WTC11 (cell line): Measurements from ENCODE around the gene CNFN. TPM values are rescaled to one million over a fixed set of nuclear protein-coding genes. Genes with fewer than 3 reads are reported as not detected.

Source experiments
- ATAC-seq: fragments of 200-7000 bp; cut with Tn5 transposase; 2 replicates; pipeline ENCODE4 v1.10.0; 2021; ENCODE audit warnings: mild to moderate bottlenecking, moderate library complexity
- CTCF ChIA-PET: fragments of 300-600 bp; sonication (Branson Sonifier 250); formaldehyde crosslinking; loops from one replicate; lab custom pipeline; 2021; ENCODE audit warnings: antibody characterized with exemption; lab: Charles Lee
- POLR2A ChIA-PET: fragments of 350-600 bp; sonication (Branson Sonifier 250); formaldehyde crosslinking; loops from one replicate; lab custom pipeline; 2021; ENCODE audit warnings: antibody characterized with exemption; lab: Charles Lee
- DNase-seq: peaks from one replicate; pipeline ENCODE4 v3.0.0; 2021; ENCODE audit warnings: low spot score
- H3K27ac Mint-ChIP-seq: 2 replicates; pipeline ENCODE4 v1.8.0; 2021; ENCODE audit warnings: mixed read lengths
- H3K27me3 Mint-ChIP-seq: 2 replicates; pipeline ENCODE4 v1.8.0; 2021; ENCODE audit warnings: low read depth, mild to moderate bottlenecking, moderate library complexity, mixed read lengths
- H3K36me3 Mint-ChIP-seq: 2 replicates; pipeline ENCODE4 v1.8.0; 2021; ENCODE audit warnings: mixed read lengths
- H3K4me1 Mint-ChIP-seq: 2 replicates; pipeline ENCODE4 v1.8.0; 2022; ENCODE audit warnings: mixed read lengths
- H3K4me3 Mint-ChIP-seq: 2 replicates; pipeline ENCODE4 v1.8.0; 2021; ENCODE audit warnings: mild to moderate bottlenecking, moderate library complexity, mixed read lengths
- H3K9me3 Mint-ChIP-seq: 2 replicates; pipeline ENCODE4 v1.8.0; 2021; ENCODE audit warnings: mixed read lengths
- ATF1 ChIP-seq: sonication (generic); formaldehyde crosslinking; IDR thresholded peaks from 2 replicates; pipeline ENCODE4 v1.8.1; 2023; ENCODE audit warnings: mild to moderate bottlenecking, moderate library complexity, missing genetic modification reagents
- CREB1 ChIP-seq: sonication (generic); formaldehyde crosslinking; IDR thresholded peaks from 2 replicates; pipeline ENCODE4 v1.8.0; 2023; ENCODE audit warnings: mild to moderate bottlenecking, missing genetic modification reagents
- ESRRA ChIP-seq: sonication (generic); formaldehyde crosslinking; IDR thresholded peaks from 2 replicates; pipeline ENCODE4 v1.8.1; 2022; ENCODE audit warnings: mild to moderate bottlenecking, missing genetic modification reagents, borderline replicate concordance
- GABPB1 ChIP-seq: sonication (generic); formaldehyde crosslinking; IDR thresholded peaks from 2 replicates; pipeline ENCODE4 v1.8.1; 2023; ENCODE audit warnings: mild to moderate bottlenecking, missing genetic modification reagents
- JUN ChIP-seq: sonication (generic); formaldehyde crosslinking; IDR thresholded peaks from 2 replicates; pipeline ENCODE4 v1.8.0; 2023; ENCODE audit warnings: mild to moderate bottlenecking, missing genetic modification reagents
- NFATC4 ChIP-seq: fragments of 250-450 bp; sonication (Bioruptor Pico); IDR thresholded peaks from 2 replicates; pipeline ENCODE4 v1.9.0; 2021; ENCODE audit warnings: mild to moderate bottlenecking
- ZNF121 ChIP-seq: sonication (generic); formaldehyde crosslinking; IDR thresholded peaks from 2 replicates; pipeline ENCODE4 v1.8.0; 2023; ENCODE audit warnings: missing genetic modification reagents
- ZNF423 ChIP-seq: fragments of 250-450 bp; sonication (Bioruptor Pico); IDR thresholded peaks from 2 replicates; pipeline ENCODE4 v2.1.2; 2022; ENCODE audit warnings: mild to moderate bottlenecking, moderate library complexity
- total RNA-seq: library from RNA; stranded (reverse); gene quantifications from 3 replicates; pipeline ENCODE4 v1.2.3, GENCODE V29; 2021
- TF ChIP-seq, protein P1 (sequence below): sonication (generic); formaldehyde crosslinking; IDR thresholded peaks from 2 replicates; pipeline ENCODE4 v1.8.1; 2023; ENCODE audit warnings: mild to moderate bottlenecking, missing genetic modification reagents
- TF ChIP-seq, protein P2 (sequence below): sonication (generic); formaldehyde crosslinking; IDR thresholded peaks from 2 replicates; pipeline ENCODE4 v1.8.1; 2023; ENCODE audit warnings: mild to moderate bottlenecking, moderate library complexity, missing genetic modification reagents
- TF ChIP-seq, protein P3 (sequence below): sonication (generic); formaldehyde crosslinking; IDR thresholded peaks from 2 replicates; pipeline ENCODE4 v1.8.0; 2022; ENCODE audit warnings: mild to moderate bottlenecking, missing genetic modification reagents
- TF ChIP-seq, protein P4 (sequence below): sonication (generic); formaldehyde crosslinking; IDR thresholded peaks from 2 replicates; pipeline ENCODE4 v1.8.0; 2023; ENCODE audit warnings: missing genetic modification reagents, mild to moderate bottlenecking, borderline replicate concordance
- TF ChIP-seq, protein P5 (sequence below): fragments of 250-450 bp; sonication (Bioruptor Pico); IDR thresholded peaks from 2 replicates; pipeline ENCODE4 v1.9.0; 2021; ENCODE audit warnings: mild to moderate bottlenecking
- TF ChIP-seq, protein P6 (sequence below): sonication (generic); formaldehyde crosslinking; IDR thresholded peaks from 2 replicates; pipeline ENCODE4 v1.8.1; 2023; ENCODE audit warnings: mild to moderate bottlenecking, missing genetic modification reagents, moderate library complexity
- TF ChIP-seq, protein P7 (sequence below): sonication (generic); formaldehyde crosslinking; IDR thresholded peaks from 2 replicates; pipeline ENCODE4 v1.8.0; 2022; ENCODE audit warnings: mild to moderate bottlenecking, missing genetic modification reagents
- TF ChIP-seq, protein P8 (sequence below): sonication (generic); formaldehyde crosslinking; IDR thresholded peaks from 2 replicates; pipeline ENCODE4 v1.8.1; 2022; ENCODE audit warnings: missing genetic modification reagents, borderline replicate concordance

CNFN gene
- total RNA-seq, 1 experiment from 2014 or later: 9.6 TPM

DNA sequence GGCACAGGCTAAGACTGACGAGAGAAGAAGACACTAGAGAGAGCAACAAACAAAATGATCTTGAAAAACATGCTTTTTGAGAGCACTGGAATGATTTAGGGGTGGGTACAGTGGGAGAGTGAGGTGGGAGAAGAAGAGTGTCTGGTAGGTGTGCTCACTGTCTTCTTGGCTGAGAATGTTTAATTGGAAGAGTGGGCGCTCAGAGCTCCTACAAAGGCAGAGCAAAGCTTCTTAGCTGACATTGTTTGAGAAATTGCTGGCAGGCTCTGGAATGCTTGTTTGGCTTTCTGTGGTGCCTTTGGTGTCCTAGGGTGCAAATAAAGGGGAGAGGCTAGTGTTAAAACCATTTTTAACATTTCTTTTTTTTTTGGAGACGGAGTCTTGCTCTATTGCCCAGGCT lies 38.6 kb upstream of the CNFN start (continued):
- TF ChIP-seq CREB1 (no peak), GABPB1 (CRISPR knock-in tag) (no peak)
- TF ChIP-seq, protein P1, sequence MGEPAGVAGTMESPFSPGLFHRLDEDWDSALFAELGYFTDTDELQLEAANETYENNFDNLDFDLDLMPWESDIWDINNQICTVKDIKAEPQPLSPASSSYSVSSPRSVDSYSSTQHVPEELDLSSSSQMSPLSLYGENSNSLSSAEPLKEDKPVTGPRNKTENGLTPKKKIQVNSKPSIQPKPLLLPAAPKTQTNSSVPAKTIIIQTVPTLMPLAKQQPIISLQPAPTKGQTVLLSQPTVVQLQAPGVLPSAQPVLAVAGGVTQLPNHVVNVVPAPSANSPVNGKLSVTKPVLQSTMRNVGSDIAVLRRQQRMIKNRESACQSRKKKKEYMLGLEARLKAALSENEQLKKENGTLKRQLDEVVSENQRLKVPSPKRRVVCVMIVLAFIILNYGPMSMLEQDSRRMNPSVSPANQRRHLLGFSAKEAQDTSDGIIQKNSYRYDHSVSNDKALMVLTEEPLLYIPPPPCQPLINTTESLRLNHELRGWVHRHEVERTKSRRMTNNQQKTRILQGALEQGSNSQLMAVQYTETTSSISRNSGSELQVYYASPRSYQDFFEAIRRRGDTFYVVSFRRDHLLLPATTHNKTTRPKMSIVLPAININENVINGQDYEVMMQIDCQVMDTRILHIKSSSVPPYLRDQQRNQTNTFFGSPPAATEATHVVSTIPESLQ (CRISPR knock-in tag): no peak

DNA sequence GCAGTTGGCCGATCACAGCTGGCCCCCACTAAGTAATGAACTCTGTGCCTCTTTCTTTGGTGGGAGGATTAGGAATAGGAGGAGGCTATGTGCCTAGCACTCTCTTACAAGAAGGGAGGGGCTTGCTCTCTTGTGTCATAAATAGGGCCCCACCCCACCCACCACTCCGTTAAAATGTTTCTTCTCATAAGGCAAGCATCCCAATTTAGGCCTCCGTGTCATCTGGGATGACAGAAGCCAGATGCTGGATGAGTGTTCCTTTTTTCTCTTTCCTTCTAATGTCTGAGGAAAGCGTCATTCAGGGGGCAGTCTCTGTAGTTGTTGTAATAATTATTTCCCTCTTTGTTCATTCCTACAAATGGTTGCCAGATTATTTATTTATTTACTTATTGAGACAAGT lies 37.2 kb upstream of the CNFN start, which contains the start of gene LIPE:
LIPE (minus strand) TSS at position 76 of the 400 bp plus-strand sequence. CDS start 239 bp downstream, outside the sequence.
- ChIA-PET CTCF (interaction anchor here (2.4 to 5.2 kb wide), 2 partner anchors 13 to 14 kb away, joined by 12 to 81 read pairs; partner anchors contain the start of gene CXCL17), POLR2A (no interaction called here)
- H3K27me3 Mint-ChIP-seq: peaks cover 84% of the 10 kb centered on the region
- H3K9me3 Mint-ChIP-seq: peaks cover 6% of the 10 kb centered on the region
- ATAC-seq (no peak), DNase-seq (no peak)
- H3K36me3 Mint-ChIP-seq: no peaks in the 10 kb centered on the region; the same call in 1 of the 2 replicates
- no peak within 1 kb of the TSS for H3K27ac Mint-ChIP-seq
- H3K4me3 Mint-ChIP-seq: no peak within 1 kb of the TSS
- peaks cover 12% of the 10 kb centered on the region for H3K4me1 Mint-ChIP-seq
- TF ChIP-seq NFATC4 (CRISPR knock-in tag) (no peak), GABPB1 (CRISPR knock-in tag) (no peak), ZNF423 (no peak), ATF1 (CRISPR knock-in tag) (no peak), JUN (CRISPR knock-in tag) (no peak), ESRRA (CRISPR knock-in tag) (no peak), ZNF121 (CRISPR knock-in tag) (no peak)
- TF ChIP-seq, protein P2, sequence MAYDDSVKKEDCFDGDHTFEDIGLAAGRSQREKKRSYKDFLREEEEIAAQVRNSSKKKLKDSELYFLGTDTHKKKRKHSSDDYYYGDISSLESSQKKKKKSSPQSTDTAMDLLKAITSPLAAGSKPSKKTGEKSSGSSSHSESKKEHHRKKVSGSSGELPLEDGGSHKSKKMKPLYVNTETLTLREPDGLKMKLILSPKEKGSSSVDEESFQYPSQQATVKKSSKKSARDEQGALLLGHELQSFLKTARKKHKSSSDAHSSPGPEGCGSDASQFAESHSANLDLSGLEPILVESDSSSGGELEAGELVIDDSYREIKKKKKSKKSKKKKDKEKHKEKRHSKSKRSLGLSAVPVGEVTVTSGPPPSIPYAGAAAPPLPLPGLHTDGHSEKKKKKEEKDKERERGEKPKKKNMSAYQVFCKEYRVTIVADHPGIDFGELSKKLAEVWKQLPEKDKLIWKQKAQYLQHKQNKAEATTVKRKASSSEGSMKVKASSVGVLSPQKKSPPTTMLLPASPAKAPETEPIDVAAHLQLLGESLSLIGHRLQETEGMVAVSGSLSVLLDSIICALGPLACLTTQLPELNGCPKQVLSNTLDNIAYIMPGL: no peak
- TF ChIP-seq, protein P3, sequence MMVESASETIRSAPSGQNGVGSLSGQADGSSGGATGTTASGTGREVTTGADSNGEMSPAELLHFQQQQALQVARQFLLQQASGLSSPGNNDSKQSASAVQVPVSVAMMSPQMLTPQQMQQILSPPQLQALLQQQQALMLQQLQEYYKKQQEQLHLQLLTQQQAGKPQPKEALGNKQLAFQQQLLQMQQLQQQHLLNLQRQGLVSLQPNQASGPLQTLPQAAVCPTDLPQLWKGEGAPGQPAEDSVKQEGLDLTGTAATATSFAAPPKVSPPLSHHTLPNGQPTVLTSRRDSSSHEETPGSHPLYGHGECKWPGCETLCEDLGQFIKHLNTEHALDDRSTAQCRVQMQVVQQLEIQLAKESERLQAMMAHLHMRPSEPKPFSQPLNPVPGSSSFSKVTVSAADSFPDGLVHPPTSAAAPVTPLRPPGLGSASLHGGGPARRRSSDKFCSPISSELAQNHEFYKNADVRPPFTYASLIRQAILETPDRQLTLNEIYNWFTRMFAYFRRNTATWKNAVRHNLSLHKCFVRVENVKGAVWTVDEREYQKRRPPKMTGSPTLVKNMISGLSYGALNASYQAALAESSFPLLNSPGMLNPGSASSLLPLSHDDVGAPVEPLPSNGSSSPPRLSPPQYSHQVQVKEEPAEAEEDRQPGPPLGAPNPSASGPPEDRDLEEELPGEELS: no peak
- TF ChIP-seq, protein P4, sequence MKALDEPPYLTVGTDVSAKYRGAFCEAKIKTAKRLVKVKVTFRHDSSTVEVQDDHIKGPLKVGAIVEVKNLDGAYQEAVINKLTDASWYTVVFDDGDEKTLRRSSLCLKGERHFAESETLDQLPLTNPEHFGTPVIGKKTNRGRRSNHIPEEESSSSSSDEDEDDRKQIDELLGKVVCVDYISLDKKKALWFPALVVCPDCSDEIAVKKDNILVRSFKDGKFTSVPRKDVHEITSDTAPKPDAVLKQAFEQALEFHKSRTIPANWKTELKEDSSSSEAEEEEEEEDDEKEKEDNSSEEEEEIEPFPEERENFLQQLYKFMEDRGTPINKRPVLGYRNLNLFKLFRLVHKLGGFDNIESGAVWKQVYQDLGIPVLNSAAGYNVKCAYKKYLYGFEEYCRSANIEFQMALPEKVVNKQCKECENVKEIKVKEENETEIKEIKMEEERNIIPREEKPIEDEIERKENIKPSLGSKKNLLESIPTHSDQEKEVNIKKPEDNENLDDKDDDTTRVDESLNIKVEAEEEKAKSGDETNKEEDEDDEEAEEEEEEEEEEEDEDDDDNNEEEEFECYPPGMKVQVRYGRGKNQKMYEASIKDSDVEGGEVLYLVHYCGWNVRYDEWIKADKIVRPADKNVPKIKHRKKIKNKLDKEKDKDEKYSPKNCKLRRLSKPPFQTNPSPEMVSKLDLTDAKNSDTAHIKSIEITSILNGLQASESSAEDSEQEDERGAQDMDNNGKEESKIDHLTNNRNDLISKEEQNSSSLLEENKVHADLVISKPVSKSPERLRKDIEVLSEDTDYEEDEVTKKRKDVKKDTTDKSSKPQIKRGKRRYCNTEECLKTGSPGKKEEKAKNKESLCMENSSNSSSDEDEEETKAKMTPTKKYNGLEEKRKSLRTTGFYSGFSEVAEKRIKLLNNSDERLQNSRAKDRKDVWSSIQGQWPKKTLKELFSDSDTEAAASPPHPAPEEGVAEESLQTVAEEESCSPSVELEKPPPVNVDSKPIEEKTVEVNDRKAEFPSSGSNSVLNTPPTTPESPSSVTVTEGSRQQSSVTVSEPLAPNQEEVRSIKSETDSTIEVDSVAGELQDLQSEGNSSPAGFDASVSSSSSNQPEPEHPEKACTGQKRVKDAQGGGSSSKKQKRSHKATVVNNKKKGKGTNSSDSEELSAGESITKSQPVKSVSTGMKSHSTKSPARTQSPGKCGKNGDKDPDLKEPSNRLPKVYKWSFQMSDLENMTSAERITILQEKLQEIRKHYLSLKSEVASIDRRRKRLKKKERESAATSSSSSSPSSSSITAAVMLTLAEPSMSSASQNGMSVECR (CRISPR knock-in tag): no peak
- TF ChIP-seq, protein P5, sequence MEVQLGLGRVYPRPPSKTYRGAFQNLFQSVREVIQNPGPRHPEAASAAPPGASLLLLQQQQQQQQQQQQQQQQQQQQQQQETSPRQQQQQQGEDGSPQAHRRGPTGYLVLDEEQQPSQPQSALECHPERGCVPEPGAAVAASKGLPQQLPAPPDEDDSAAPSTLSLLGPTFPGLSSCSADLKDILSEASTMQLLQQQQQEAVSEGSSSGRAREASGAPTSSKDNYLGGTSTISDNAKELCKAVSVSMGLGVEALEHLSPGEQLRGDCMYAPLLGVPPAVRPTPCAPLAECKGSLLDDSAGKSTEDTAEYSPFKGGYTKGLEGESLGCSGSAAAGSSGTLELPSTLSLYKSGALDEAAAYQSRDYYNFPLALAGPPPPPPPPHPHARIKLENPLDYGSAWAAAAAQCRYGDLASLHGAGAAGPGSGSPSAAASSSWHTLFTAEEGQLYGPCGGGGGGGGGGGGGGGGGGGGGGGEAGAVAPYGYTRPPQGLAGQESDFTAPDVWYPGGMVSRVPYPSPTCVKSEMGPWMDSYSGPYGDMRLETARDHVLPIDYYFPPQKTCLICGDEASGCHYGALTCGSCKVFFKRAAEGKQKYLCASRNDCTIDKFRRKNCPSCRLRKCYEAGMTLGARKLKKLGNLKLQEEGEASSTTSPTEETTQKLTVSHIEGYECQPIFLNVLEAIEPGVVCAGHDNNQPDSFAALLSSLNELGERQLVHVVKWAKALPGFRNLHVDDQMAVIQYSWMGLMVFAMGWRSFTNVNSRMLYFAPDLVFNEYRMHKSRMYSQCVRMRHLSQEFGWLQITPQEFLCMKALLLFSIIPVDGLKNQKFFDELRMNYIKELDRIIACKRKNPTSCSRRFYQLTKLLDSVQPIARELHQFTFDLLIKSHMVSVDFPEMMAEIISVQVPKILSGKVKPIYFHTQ (CRISPR knock-in tag): no peak
- TF ChIP-seq, protein P6, sequence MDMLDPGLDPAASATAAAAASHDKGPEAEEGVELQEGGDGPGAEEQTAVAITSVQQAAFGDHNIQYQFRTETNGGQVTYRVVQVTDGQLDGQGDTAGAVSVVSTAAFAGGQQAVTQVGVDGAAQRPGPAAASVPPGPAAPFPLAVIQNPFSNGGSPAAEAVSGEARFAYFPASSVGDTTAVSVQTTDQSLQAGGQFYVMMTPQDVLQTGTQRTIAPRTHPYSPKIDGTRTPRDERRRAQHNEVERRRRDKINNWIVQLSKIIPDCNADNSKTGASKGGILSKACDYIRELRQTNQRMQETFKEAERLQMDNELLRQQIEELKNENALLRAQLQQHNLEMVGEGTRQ (CRISPR knock-in tag): no peak
- TF ChIP-seq, protein P1 (CRISPR knock-in tag): no peak
- TF ChIP-seq, protein P7, sequence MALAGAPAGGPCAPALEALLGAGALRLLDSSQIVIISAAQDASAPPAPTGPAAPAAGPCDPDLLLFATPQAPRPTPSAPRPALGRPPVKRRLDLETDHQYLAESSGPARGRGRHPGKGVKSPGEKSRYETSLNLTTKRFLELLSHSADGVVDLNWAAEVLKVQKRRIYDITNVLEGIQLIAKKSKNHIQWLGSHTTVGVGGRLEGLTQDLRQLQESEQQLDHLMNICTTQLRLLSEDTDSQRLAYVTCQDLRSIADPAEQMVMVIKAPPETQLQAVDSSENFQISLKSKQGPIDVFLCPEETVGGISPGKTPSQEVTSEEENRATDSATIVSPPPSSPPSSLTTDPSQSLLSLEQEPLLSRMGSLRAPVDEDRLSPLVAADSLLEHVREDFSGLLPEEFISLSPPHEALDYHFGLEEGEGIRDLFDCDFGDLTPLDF (CRISPR knock-in tag): no peak
- TF ChIP-seq, protein P8, sequence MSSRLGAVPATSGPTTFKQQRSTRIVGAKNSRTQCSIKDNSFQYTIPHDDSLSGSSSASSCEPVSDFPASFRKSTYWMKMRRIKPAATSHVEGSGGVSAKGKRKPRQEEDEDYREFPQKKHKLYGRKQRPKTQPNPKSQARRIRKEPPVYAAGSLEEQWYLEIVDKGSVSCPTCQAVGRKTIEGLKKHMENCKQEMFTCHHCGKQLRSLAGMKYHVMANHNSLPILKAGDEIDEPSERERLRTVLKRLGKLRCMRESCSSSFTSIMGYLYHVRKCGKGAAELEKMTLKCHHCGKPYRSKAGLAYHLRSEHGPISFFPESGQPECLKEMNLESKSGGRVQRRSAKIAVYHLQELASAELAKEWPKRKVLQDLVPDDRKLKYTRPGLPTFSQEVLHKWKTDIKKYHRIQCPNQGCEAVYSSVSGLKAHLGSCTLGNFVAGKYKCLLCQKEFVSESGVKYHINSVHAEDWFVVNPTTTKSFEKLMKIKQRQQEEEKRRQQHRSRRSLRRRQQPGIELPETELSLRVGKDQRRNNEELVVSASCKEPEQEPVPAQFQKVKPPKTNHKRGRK: no peak
